Hepatocyte (in vitro differentiated cells): ENCODE measurements around the gene SRGAP2.
"Not testable (repeated sequence)": the region's sequence is repeated elsewhere in the genome, so short reads cannot be mapped to it uniquely, and the experiment has no call there.

ENCODE experiments used
- EZH2 ChIP-seq: fragments of 200-600 bp; sonication (generic); IDR thresholded peaks from 2 replicates; pipeline ENCODE4 v1.6.1; 2016; ENCODE audit warnings: antibody characterized with exemption, mild to moderate bottlenecking, borderline replicate concordance
- TF ChIP-seq, protein P1 (sequence below): fragments of 200-600 bp; sonication (generic); IDR thresholded peaks from 2 replicates; pipeline ENCODE4 v1.5.1; 2016; ENCODE audit warnings: antibody characterized with exemption, mild to moderate bottlenecking; ENCODE audit not compliant: poor library complexity

DNA sequence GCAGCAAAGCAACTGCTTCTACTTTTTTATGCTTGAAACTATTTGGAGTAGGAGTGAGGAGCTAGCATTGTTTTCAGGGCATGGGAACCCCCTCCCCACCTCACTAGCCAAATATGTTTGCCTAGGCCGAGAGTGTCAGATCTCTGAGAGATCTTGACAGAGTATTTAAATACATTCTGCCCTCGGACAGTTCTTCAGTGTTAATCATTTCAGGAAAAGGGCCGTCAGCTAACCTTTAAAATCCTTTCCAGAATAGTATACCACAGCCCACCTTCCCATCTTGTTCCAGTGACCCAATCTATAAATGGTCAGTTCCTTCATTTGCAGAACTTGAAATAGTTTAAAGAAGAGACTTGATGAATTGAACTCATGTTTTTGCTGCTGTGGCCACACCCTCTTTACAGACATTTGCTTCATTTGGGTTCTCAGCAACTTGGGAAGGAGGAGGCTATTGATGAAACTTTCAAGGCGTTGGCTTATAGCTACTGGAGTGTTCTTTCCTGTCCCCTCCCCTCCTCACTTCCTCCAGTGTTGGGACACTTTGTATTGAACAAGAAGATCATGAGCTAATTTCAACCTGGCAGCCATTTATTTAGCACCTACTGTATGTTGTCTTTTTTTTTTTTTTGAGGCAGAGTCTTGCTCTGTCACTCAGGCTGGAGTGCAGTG lies 17.1 kb downstream of the SRGAP2 start:
- TF ChIP-seq, protein P1, sequence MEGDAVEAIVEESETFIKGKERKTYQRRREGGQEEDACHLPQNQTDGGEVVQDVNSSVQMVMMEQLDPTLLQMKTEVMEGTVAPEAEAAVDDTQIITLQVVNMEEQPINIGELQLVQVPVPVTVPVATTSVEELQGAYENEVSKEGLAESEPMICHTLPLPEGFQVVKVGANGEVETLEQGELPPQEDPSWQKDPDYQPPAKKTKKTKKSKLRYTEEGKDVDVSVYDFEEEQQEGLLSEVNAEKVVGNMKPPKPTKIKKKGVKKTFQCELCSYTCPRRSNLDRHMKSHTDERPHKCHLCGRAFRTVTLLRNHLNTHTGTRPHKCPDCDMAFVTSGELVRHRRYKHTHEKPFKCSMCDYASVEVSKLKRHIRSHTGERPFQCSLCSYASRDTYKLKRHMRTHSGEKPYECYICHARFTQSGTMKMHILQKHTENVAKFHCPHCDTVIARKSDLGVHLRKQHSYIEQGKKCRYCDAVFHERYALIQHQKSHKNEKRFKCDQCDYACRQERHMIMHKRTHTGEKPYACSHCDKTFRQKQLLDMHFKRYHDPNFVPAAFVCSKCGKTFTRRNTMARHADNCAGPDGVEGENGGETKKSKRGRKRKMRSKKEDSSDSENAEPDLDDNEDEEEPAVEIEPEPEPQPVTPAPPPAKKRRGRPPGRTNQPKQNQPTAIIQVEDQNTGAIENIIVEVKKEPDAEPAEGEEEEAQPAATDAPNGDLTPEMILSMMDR, result not testable (repeated sequence)
- not testable (repeated sequence) for TF ChIP-seq EZH2
